GM23338 (cell line): ENCODE results near the gene UIMC1. TPM values are rescaled to one million over a fixed set of nuclear protein-coding genes. Genes with fewer than 3 reads are reported as not detected.

Experiments used
- ATAC-seq: fragments of 200-7000 bp; cut with Tn5 transposase; 3 replicates; pipeline ENCODE4 v1.9.1; 2020
- DNase-seq: peaks from one replicate; pipeline ENCODE4 v3.0.0-alpha.2; 2015; ENCODE audit warnings: low spot score
- H2AFZ ChIP-seq: fragments of 200-600 bp; sonication (generic); 2 replicates; pipeline ENCODE4 v1.8.0; 2016; ENCODE audit warnings: antibody characterized with exemption, mild to moderate bottlenecking, moderate library complexity
- H3F3A ChIP-seq: fragments of 200-600 bp; sonication (generic); replicated peaks from 2 replicates; pipeline ENCODE4 v1.8.0; 2017; ENCODE audit warnings: antibody characterized with exemption, mixed run types, low read depth
- H3K27ac ChIP-seq: fragments of 200-600 bp; sonication (generic); 2 replicates; pipeline ENCODE4 v1.6.1; 2016; ENCODE audit warnings: low read depth
- H3K27me3 ChIP-seq: fragments of 200-600 bp; sonication (generic); 2 replicates; pipeline ENCODE4 v1.8.0; 2016; ENCODE audit warnings: mild to moderate bottlenecking, mixed run types, moderate library complexity; ENCODE audit not compliant: insufficient read depth
- H3K36me3 ChIP-seq: fragments of 200-600 bp; sonication (generic); 2 replicates; pipeline ENCODE4 v1.8.0; 2016; ENCODE audit warnings: mild to moderate bottlenecking; ENCODE audit not compliant: insufficient read depth
- H3K4me1 ChIP-seq: fragments of 200-600 bp; sonication (generic); 2 replicates; pipeline ENCODE4 v1.8.0; 2016; ENCODE audit warnings: mild to moderate bottlenecking, moderate library complexity; ENCODE audit not compliant: insufficient read depth
- H3K4me2 ChIP-seq: fragments of 200-600 bp; sonication (generic); 2 replicates; pipeline ENCODE4 v1.7.1; 2017; ENCODE audit warnings: mixed run types
- H3K4me3 ChIP-seq: fragments of 200-600 bp; sonication (generic); 2 replicates; pipeline ENCODE4 v1.6.1; 2016; ENCODE audit warnings: mixed run types
- H3K79me2 ChIP-seq: fragments of 200-600 bp; sonication (generic); replicated peaks from 2 replicates; pipeline ENCODE4 v1.8.0; 2017; ENCODE audit warnings: mild to moderate bottlenecking; ENCODE audit not compliant: insufficient read depth
- H3K9me2 ChIP-seq: fragments of 200-600 bp; sonication (generic); 2 replicates; pipeline ENCODE4 v1.8.0; 2017; ENCODE audit not compliant: insufficient read depth
- H4K20me1 ChIP-seq: fragments of 200-600 bp; sonication (generic); replicated peaks from 2 replicates; pipeline ENCODE4 v1.8.0; 2017; ENCODE audit warnings: mild to moderate bottlenecking; ENCODE audit not compliant: insufficient read depth
- H3K27ac Mint-ChIP-seq: 2 replicates; pipeline ENCODE4 v1.8.0; 2020; ENCODE audit warnings: inconsistent platforms, mild to moderate bottlenecking, moderate library complexity, mixed read lengths
- H3K27me3 Mint-ChIP-seq: 3 replicates; pipeline ENCODE4 v1.8.0; 2022; ENCODE audit warnings: low read depth, mild to moderate bottlenecking, moderate library complexity, mixed read lengths, inconsistent platforms; ENCODE audit not compliant: insufficient read depth, poor library complexity
- H3K36me3 Mint-ChIP-seq: 3 replicates; pipeline ENCODE4 v1.8.0; 2021; ENCODE audit warnings: low read depth, mild to moderate bottlenecking, inconsistent platforms, moderate library complexity, mixed read lengths
- H3K4me1 Mint-ChIP-seq: 3 replicates; pipeline ENCODE4 v1.8.0; 2020; ENCODE audit warnings: mild to moderate bottlenecking, inconsistent platforms, mixed read lengths
- H3K4me3 Mint-ChIP-seq: 3 replicates; pipeline ENCODE4 v1.8.0; 2021; ENCODE audit warnings: moderate library complexity, mild to moderate bottlenecking, inconsistent platforms, mixed read lengths
- H3K9me3 Mint-ChIP-seq: 3 replicates; pipeline ENCODE4 v1.8.0; 2020; ENCODE audit warnings: moderate library complexity, mild to moderate bottlenecking, inconsistent platforms, mixed read lengths
- EZH2 ChIP-seq: fragments of 200-600 bp; sonication (generic); IDR thresholded peaks from one replicate; pipeline ENCODE4 v1.8.0; 2017; ENCODE audit warnings: antibody characterized with exemption, mild to moderate bottlenecking, low read depth; ENCODE audit not compliant: unreplicated experiment
- STAT1 ChIP-seq: IDR thresholded peaks from one replicate; pipeline ENCODE4 v1.6.1; 2016; ENCODE audit warnings: antibody characterized with exemption; ENCODE audit not compliant: unreplicated experiment
- ZNF114 ChIP-seq: fragments of 250-450 bp; sonication (Bioruptor Pico); IDR thresholded peaks from 2 replicates; pipeline ENCODE4 v1.5.0; 2020; ENCODE audit warnings: mild to moderate bottlenecking, moderate library complexity
- ZNF331 ChIP-seq: fragments of 250-450 bp; sonication (Bioruptor Pico); IDR thresholded peaks from 2 replicates; pipeline ENCODE4 v1.5.0; 2020; ENCODE audit warnings: low read depth, mild to moderate bottlenecking, moderate library complexity
- polyA plus RNA-seq: library from polyadenylated mRNA; unstranded; fragments of >200 nt; fragmentation: Nextera tagmentation; extraction: Ambion mirVana; gene quantifications from 2 replicates; pipeline ENCODE4 v1.2.1, GENCODE V29; 2016
- total RNA-seq: library from RNA; depleted of rRNA; stranded (reverse); fragments of >200 nt; shearing (Covaris generic); gene quantifications from 2 replicates; pipeline ENCODE4 v1.2.3, GENCODE V29; 2014
- TF ChIP-seq, protein P1 (sequence below): fragments of 250-450 bp; sonication (Bioruptor Pico); IDR thresholded peaks from 2 replicates; pipeline ENCODE4 v1.5.0; 2020; ENCODE audit warnings: mild to moderate bottlenecking, moderate library complexity
- TF ChIP-seq, protein P2 (sequence below): IDR thresholded peaks from one replicate; pipeline ENCODE4 v1.6.1; 2018; ENCODE audit warnings: antibody characterized with exemption; ENCODE audit not compliant: unreplicated experiment

UIMC1 gene
- total and polyA plus RNA-seq, 2 experiments from 2014 or later, result 36.4 to 40.1 TPM

DNA sequence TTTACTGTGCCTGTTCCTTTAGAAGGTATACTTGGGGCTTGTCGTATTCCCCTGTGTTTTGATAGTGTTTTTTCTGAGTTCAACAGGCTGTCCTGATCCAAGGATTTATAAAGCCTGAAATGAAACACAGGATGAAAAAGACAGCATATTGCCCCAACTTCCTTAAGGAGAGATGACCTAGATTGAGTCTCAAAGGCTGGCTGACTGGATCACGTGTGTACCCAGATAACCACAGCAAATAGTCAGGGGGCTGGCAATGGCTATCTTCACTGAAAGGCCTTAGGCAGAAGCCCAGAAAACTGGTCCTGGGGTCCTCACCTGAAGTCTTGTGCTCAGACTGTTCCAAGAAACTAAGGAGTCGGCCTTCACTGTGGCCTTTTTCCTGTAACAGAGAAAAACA, 99.8 kb downstream of the UIMC1 start:
- no peaks in the 10 kb centered on the region; the same call in none of the 2 replicates for H4K20me1 ChIP-seq
- Mint-ChIP-seq H3K27ac (no peak overlapping the region), H3K9me3 (no peaks in the 10 kb centered on the region), H3K36me3 (peaks cover 51% of the 10 kb centered on the region), H3K27me3 (peaks cover 2% of the 10 kb centered on the region), H3K4me3 (no peak overlapping the region), H3K4me1 (no peaks in the 10 kb centered on the region)
- DNase-seq (no peak), ATAC-seq (no peak)
- no peaks in the 10 kb centered on the region for H3K9me2 ChIP-seq
- H3K27me3 ChIP-seq, result no peaks in the 10 kb centered on the region
- no peak overlapping the region for H3K4me3 ChIP-seq
- peaks cover 44% of the 10 kb centered on the region for H3K36me3 ChIP-seq
- no peaks in the 10 kb centered on the region for H3K79me2 ChIP-seq
- no peaks in the 10 kb centered on the region for H3K4me1 ChIP-seq
- no peaks in the 10 kb centered on the region for H3F3A ChIP-seq
- TF ChIP-seq ZNF114 (CRISPR knock-in tag), result no peak
- no peak for TF ChIP-seq EZH2
- TF ChIP-seq, protein P1, sequence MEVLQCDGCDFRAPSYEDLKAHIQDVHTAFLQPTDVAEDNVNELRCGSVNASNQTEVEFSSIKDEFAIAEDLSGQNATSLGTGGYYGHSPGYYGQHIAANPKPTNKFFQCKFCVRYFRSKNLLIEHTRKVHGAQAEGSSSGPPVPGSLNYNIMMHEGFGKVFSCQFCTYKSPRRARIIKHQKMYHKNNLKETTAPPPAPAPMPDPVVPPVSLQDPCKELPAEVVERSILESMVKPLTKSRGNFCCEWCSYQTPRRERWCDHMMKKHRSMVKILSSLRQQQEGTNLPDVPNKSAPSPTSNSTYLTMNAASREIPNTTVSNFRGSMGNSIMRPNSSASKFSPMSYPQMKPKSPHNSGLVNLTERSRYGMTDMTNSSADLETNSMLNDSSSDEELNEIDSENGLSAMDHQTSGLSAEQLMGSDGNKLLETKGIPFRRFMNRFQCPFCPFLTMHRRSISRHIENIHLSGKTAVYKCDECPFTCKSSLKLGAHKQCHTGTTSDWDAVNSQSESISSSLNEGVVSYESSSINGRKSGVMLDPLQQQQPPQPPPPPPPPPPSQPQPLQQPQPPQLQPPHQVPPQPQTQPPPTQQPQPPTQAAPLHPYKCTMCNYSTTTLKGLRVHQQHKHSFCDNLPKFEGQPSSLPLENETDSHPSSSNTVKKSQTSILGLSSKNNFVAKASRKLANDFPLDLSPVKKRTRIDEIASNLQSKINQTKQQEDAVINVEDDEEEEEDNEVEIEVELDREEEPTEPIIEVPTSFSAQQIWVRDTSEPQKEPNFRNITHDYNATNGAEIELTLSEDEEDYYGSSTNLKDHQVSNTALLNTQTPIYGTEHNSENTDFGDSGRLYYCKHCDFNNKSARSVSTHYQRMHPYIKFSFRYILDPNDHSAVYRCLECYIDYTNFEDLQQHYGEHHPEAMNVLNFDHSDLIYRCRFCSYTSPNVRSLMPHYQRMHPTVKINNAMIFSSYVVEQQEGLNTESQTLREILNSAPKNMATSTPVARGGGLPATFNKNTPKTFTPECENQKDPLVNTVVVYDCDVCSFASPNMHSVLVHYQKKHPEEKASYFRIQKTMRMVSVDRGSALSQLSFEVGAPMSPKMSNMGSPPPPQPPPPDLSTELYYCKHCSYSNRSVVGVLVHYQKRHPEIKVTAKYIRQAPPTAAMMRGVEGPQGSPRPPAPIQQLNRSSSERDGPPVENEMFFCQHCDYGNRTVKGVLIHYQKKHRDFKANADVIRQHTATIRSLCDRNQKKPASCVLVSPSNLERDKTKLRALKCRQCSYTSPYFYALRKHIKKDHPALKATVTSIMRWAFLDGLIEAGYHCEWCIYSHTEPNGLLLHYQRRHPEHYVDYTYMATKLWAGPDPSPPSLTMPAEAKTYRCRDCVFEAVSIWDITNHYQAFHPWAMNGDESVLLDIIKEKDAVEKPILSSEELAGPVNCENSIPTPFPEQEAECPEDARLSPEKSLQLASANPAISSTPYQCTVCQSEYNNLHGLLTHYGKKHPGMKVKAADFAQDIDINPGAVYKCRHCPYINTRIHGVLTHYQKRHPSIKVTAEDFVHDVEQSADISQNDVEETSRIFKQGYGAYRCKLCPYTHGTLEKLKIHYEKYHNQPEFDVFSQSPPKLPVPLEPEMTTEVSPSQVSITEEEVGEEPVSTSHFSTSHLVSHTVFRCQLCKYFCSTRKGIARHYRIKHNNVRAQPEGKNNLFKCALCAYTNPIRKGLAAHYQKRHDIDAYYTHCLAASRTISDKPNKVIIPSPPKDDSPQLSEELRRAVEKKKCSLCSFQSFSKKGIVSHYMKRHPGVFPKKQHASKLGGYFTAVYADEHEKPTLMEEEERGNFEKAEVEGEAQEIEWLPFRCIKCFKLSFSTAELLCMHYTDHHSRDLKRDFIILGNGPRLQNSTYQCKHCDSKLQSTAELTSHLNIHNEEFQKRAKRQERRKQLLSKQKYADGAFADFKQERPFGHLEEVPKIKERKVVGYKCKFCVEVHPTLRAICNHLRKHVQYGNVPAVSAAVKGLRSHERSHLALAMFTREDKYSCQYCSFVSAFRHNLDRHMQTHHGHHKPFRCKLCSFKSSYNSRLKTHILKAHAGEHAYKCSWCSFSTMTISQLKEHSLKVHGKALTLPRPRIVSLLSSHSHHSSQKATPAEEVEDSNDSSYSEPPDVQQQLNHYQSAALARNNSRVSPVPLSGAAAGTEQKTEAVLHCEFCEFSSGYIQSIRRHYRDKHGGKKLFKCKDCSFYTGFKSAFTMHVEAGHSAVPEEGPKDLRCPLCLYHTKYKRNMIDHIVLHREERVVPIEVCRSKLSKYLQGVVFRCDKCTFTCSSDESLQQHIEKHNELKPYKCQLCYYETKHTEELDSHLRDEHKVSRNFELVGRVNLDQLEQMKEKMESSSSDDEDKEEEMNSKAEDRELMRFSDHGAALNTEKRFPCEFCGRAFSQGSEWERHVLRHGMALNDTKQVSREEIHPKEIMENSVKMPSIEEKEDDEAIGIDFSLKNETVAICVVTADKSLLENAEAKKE (CRISPR knock-in tag), result no peak
- no peak for TF ChIP-seq ZNF331 (CRISPR knock-in tag)
- TF ChIP-seq STAT1, result no peak
- TF ChIP-seq, protein P2, sequence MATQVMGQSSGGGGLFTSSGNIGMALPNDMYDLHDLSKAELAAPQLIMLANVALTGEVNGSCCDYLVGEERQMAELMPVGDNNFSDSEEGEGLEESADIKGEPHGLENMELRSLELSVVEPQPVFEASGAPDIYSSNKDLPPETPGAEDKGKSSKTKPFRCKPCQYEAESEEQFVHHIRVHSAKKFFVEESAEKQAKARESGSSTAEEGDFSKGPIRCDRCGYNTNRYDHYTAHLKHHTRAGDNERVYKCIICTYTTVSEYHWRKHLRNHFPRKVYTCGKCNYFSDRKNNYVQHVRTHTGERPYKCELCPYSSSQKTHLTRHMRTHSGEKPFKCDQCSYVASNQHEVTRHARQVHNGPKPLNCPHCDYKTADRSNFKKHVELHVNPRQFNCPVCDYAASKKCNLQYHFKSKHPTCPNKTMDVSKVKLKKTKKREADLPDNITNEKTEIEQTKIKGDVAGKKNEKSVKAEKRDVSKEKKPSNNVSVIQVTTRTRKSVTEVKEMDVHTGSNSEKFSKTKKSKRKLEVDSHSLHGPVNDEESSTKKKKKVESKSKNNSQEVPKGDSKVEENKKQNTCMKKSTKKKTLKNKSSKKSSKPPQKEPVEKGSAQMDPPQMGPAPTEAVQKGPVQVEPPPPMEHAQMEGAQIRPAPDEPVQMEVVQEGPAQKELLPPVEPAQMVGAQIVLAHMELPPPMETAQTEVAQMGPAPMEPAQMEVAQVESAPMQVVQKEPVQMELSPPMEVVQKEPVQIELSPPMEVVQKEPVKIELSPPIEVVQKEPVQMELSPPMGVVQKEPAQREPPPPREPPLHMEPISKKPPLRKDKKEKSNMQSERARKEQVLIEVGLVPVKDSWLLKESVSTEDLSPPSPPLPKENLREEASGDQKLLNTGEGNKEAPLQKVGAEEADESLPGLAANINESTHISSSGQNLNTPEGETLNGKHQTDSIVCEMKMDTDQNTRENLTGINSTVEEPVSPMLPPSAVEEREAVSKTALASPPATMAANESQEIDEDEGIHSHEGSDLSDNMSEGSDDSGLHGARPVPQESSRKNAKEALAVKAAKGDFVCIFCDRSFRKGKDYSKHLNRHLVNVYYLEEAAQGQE, result no peak
- H3K27ac ChIP-seq, result no peak overlapping the region
- H2AFZ ChIP-seq, result no peak overlapping the region
- H3K4me2 ChIP-seq, result no peak overlapping the region
